Stimulated activated effector memory CD8-positive, alpha-beta T cell treated with anti-CD3 and anti-CD28 coated beads, Interleukin-12 subunit alpha, Interleukin-12 subunit beta, amount 100 ng/mL, for 72 hours (primary cell): Measurements from ENCODE around the gene ZSWIM9.

Experiments used
- ATAC-seq: fragments of 150-1000 bp; cut with Tn5 transposase; 2 replicates; pipeline ENCODE4 v1.10.0; 2021
- DNase-seq, 2 donors: peaks; one replicate each; pipeline ENCODE4 v3.0.0; 2021 to 2022; ENCODE audit warnings: low spot score in 2 of 2
- H3K27ac Mint-ChIP-seq: one replicate; pipeline ENCODE4 v1.8.0; 2022; ENCODE audit warnings: mild to moderate bottlenecking, mixed read lengths
- H3K36me3 Mint-ChIP-seq: one replicate; pipeline ENCODE4 v1.8.0; 2022; ENCODE audit warnings: mild to moderate bottlenecking, mixed read lengths
- H3K4me1 Mint-ChIP-seq: one replicate; pipeline ENCODE4 v1.8.0; 2022; ENCODE audit warnings: mixed read lengths
- H3K4me3 Mint-ChIP-seq: one replicate; pipeline ENCODE4 v1.8.0; 2022; ENCODE audit warnings: mild to moderate bottlenecking, mixed read lengths
- H3K9me3 Mint-ChIP-seq: one replicate; pipeline ENCODE4 v1.8.0; 2022; ENCODE audit warnings: mixed read lengths

Gene ZSWIM9

GRCh38 chr19:48169939-48170803 lies at the start of gene ZSWIM9, which contains the start of gene LIG1:
TSS of gene ZSWIM9 (plus strand) at chr19:48170680. CDS start at chr19:48171803, 1,123 bp downstream.
TSS of gene LIG1 (minus strand) at chr19:48170344. CDS start at chr19:48165566, 4,778 bp downstream.
- Mint-ChIP-seq H3K27ac (peak within 1 kb of the TSS; percentile 95), H3K9me3 (no peaks in the 10 kb centered on the region), H3K4me3 (peak within 1 kb of the TSS; percentile 85), H3K4me1 (peaks cover 45% of the 10 kb centered on the region), H3K36me3 (peaks cover 75% of the 10 kb centered on the region)
- DNase-seq (peak; percentile 91 to 95), ATAC-seq (peak; percentile 93)

GRCh38 chr19:48121066-48121465 lies 49.4 kb upstream of the ZSWIM9 start:
- Mint-ChIP-seq H3K9me3 (no peaks in the 10 kb centered on the region), H3K4me1 (peaks cover 17% of the 10 kb centered on the region), H3K27ac (peak overlapping the region; percentile 14), H3K4me3 (no peak overlapping the region), H3K36me3 (peaks cover 98% of the 10 kb centered on the region)
- ATAC-seq, result no peak
- no peak for DNase-seq

GRCh38 chr19:48121909-48122371 lies 48.5 kb upstream of the ZSWIM9 start:
- ATAC-seq (peak; percentile 46), DNase-seq (no peak)
- H3K4me3 Mint-ChIP-seq, result no peak overlapping the region
- H3K36me3 Mint-ChIP-seq, result peaks cover 100% of the 10 kb centered on the region
- H3K27ac Mint-ChIP-seq, result peak overlapping the region; percentile 85
- H3K9me3 Mint-ChIP-seq, result no peaks in the 10 kb centered on the region
- peaks cover 17% of the 10 kb centered on the region for H3K4me1 Mint-ChIP-seq

GRCh38 chr19:48122421-48122820 lies 48.1 kb upstream of the ZSWIM9 start:
- Mint-ChIP-seq H3K9me3 (no peaks in the 10 kb centered on the region), H3K36me3 (peaks cover 100% of the 10 kb centered on the region), H3K27ac (peak overlapping the region; percentile 85), H3K4me1 (peaks cover 16% of the 10 kb centered on the region), H3K4me3 (no peak overlapping the region)
- ATAC-seq (no peak), DNase-seq (no peak)

GRCh38 chr19:48123907-48124651 lies 46.4 kb upstream of the ZSWIM9 start:
- Mint-ChIP-seq H3K27ac (peak overlapping the region; percentile 23), H3K9me3 (no peaks in the 10 kb centered on the region), H3K36me3 (peaks cover 100% of the 10 kb centered on the region), H3K4me3 (no peak overlapping the region), H3K4me1 (peaks cover 12% of the 10 kb centered on the region)
- ATAC-seq, result peak; percentile 83
- DNase-seq, result peak in 1 of 2 donors; percentile 15

- Mint-ChIP-seq H3K9me3 (no peaks in the 10 kb centered on the region), H3K4me3 (no peak overlapping the region)
- DNase-seq, result no peak
Measured at GRCh38 chr19:48127561-48127960, 42.9 kb upstream of the ZSWIM9 start.

GRCh38 chr19:48133094-48133493 lies 37.4 kb upstream of the ZSWIM9 start:
- Mint-ChIP-seq H3K4me3 (no peak overlapping the region), H3K27ac (no peak overlapping the region), H3K4me1 (peaks cover 5% of the 10 kb centered on the region), H3K36me3 (peaks cover 80% of the 10 kb centered on the region), H3K9me3 (no peaks in the 10 kb centered on the region)
- ATAC-seq (no peak), DNase-seq (no peak)

More at GRCh38 chr19:48127561-48127960, 42.9 kb upstream of the ZSWIM9 start:
- Mint-ChIP-seq H3K4me1 (peaks cover 6% of the 10 kb centered on the region), H3K36me3 (peaks cover 100% of the 10 kb centered on the region), H3K27ac (no peak overlapping the region)
- ATAC-seq, result no peak

- Mint-ChIP-seq H3K4me1 (peaks cover 7% of the 10 kb centered on the region), H3K4me3 (no peak overlapping the region), H3K36me3 (peaks cover 75% of the 10 kb centered on the region), H3K9me3 (no peaks in the 10 kb centered on the region), H3K27ac (peak overlapping the region; percentile 29)
- ATAC-seq (no peak), DNase-seq (no peak)
Measured at GRCh38 chr19:48135411-48135810, 35.1 kb upstream of the ZSWIM9 start.

GRCh38 chr19:48136547-48136946 lies 33.9 kb upstream of the ZSWIM9 start:
- H3K4me1 Mint-ChIP-seq, result peaks cover 7% of the 10 kb centered on the region
- no peaks in the 10 kb centered on the region for H3K9me3 Mint-ChIP-seq
- no peak for ATAC-seq
- no peak for DNase-seq
- H3K4me3 Mint-ChIP-seq, result no peak overlapping the region
- H3K27ac Mint-ChIP-seq, result peak overlapping the region; percentile 64
- peaks cover 74% of the 10 kb centered on the region for H3K36me3 Mint-ChIP-seq

- H3K36me3 Mint-ChIP-seq, result peaks cover 73% of the 10 kb centered on the region
- peaks cover 7% of the 10 kb centered on the region for H3K4me1 Mint-ChIP-seq
- ATAC-seq (no peak), DNase-seq (no peak)
- H3K27ac Mint-ChIP-seq, result peak overlapping the region; percentile 64
- H3K9me3 Mint-ChIP-seq, result no peaks in the 10 kb centered on the region
- no peak overlapping the region for H3K4me3 Mint-ChIP-seq
Measured at GRCh38 chr19:48137411-48137810, 33.1 kb upstream of the ZSWIM9 start.

- peak overlapping the region; percentile 83 for H3K27ac Mint-ChIP-seq
- H3K4me1 Mint-ChIP-seq, result peaks cover 7% of the 10 kb centered on the region
- no peak for ATAC-seq
- no peak overlapping the region for H3K4me3 Mint-ChIP-seq
- H3K9me3 Mint-ChIP-seq, result no peaks in the 10 kb centered on the region
- H3K36me3 Mint-ChIP-seq, result peaks cover 72% of the 10 kb centered on the region
- DNase-seq, result no peak
Measured at GRCh38 chr19:48139053-48139452, 31.4 kb upstream of the ZSWIM9 start.

GRCh38 chr19:48147597-48148175 lies 22.8 kb upstream of the ZSWIM9 start:
- H3K27ac Mint-ChIP-seq, result peak overlapping the region; percentile 29
- no peak for DNase-seq
- ATAC-seq, result no peak
- H3K9me3 Mint-ChIP-seq, result no peaks in the 10 kb centered on the region
- peaks cover 100% of the 10 kb centered on the region for H3K36me3 Mint-ChIP-seq
- H3K4me3 Mint-ChIP-seq, result no peak overlapping the region
- H3K4me1 Mint-ChIP-seq, result no peaks in the 10 kb centered on the region

GRCh38 chr19:48148576-48148975 lies 21.9 kb upstream of the ZSWIM9 start:
- no peak for ATAC-seq
- no peaks in the 10 kb centered on the region for H3K4me1 Mint-ChIP-seq
- H3K4me3 Mint-ChIP-seq, result no peak overlapping the region
- peaks cover 99% of the 10 kb centered on the region for H3K36me3 Mint-ChIP-seq
- H3K27ac Mint-ChIP-seq, result peak overlapping the region; percentile 29
- no peak for DNase-seq
- H3K9me3 Mint-ChIP-seq, result no peaks in the 10 kb centered on the region

GRCh38 chr19:48149430-48149829 lies 21.1 kb upstream of the ZSWIM9 start:
- no peak for DNase-seq
- ATAC-seq, result no peak
- Mint-ChIP-seq H3K9me3 (no peaks in the 10 kb centered on the region), H3K36me3 (peaks cover 98% of the 10 kb centered on the region), H3K4me1 (peaks cover under 1% of the 10 kb centered on the region), H3K27ac (no peak overlapping the region), H3K4me3 (no peak overlapping the region)

- H3K27ac Mint-ChIP-seq, result no peak overlapping the region
- no peaks in the 10 kb centered on the region for H3K9me3 Mint-ChIP-seq
- peaks cover 11% of the 10 kb centered on the region for H3K4me1 Mint-ChIP-seq
- H3K36me3 Mint-ChIP-seq, result peaks cover 97% of the 10 kb centered on the region
- peak; percentile 47 for ATAC-seq
- H3K4me3 Mint-ChIP-seq, result no peak overlapping the region
- peak; percentile 53 to 80 for DNase-seq
Measured at GRCh38 chr19:48152551-48152950, 17.9 kb upstream of the ZSWIM9 start.
